ENCODE measurements around the gene POLR1E. TPM values are rescaled to one million over a fixed set of nuclear protein-coding genes. Genes with fewer than 3 reads are reported as not detected.

Gene POLR1E
- total RNA-seq, 4 donors from 2014 or later = 4.0 to 21.5 (median 8.1) TPM

GRCh38 chr9:37550781-37551180, 65.0 kb downstream of the POLR1E start:
- H3K36me3 ChIP-seq = no peaks in the 10 kb centered on the region
- TF ChIP-seq CTCF (IDR thresholded peaks at IDR 0.05) (no peak), POLR2A (IDR thresholded peaks at IDR 0.05) (no peak)
- H3K27ac ChIP-seq = no peak overlapping the region
- H3K4me3 ChIP-seq = no peak overlapping the region
- no peaks in the 10 kb centered on the region for H3K4me1 ChIP-seq
- no peaks in the 10 kb centered on the region for H3K27me3 ChIP-seq
- H3K9me3 ChIP-seq = no peaks in the 10 kb centered on the region
- DNase-seq = no peak

GRCh38 chr9:37551468-37551867, 65.7 kb downstream of the POLR1E start:
- H3K4me1 ChIP-seq = no peaks in the 10 kb centered on the region
- no peak for DNase-seq

GRCh38 chr9:37551888-37552287, 66.1 kb downstream of the POLR1E start:
- TF ChIP-seq CTCF (IDR thresholded peaks at IDR 0.05) = no peak
- TF ChIP-seq POLR2A (IDR thresholded peaks at IDR 0.05) = no peak
- Histone ChIP-seq H3K9me3 (no peaks in the 10 kb centered on the region), H3K4me3 (no peak overlapping the region), H3K27me3 (no peaks in the 10 kb centered on the region), H3K36me3 (no peaks in the 10 kb centered on the region), H3K27ac (no peak overlapping the region), H3K4me1 (no peaks in the 10 kb centered on the region)
- no peak for DNase-seq

More at GRCh38 chr9:37551468-37551867, 65.7 kb downstream of the POLR1E start:
- H3K9me3 ChIP-seq = no peaks in the 10 kb centered on the region
- H3K27me3 ChIP-seq = no peaks in the 10 kb centered on the region
- no peak overlapping the region for H3K4me3 ChIP-seq
- TF ChIP-seq CTCF (IDR thresholded peaks at IDR 0.05) (no peak), POLR2A (IDR thresholded peaks at IDR 0.05) (no peak)
- H3K27ac ChIP-seq = no peak overlapping the region
- H3K36me3 ChIP-seq = no peaks in the 10 kb centered on the region

Other genes with a start within 250 kb of the POLR1E start
- 100 to 1,000 TPM in 3 of 4 donors, 10 to 100 TPM in 1; 99.0 to 141 (median 114) TPM for gene GRHPR, start 63.3 kb upstream of the POLR1E start, total RNA-seq
- 10 to 100 TPM in 3 of 4 donors, 1 to 10 TPM in 1; 9.1 to 15.1 (median 12.8) TPM for gene ZBTB5, start 20.5 kb upstream of the POLR1E start, total RNA-seq
- 10 to 100 TPM in 1 of 4 donors, 1 to 10 TPM in 3; 1.6 to 12.4 (median 4.2) TPM for gene FBXO10, start 90.4 kb downstream of the POLR1E start, total RNA-seq
- 100 to 1,000 TPM in 2 of 4 donors, 10 to 100 TPM in 2; 26.9 to 116 (median 77.0) TPM for gene TOMM5, start 106.6 kb downstream of the POLR1E start, total RNA-seq
- gene FRMPD1, start 165.0 kb downstream of the POLR1E start, total RNA-seq = under 1 TPM in 1 of 4 donors, not detected in 3; 0.40 TPM

Measured in Peyer's patch (tissue), 4 donors.